WERI-Rb-1 (cell line): ENCODE data around the gene TTI1.

Source experiments
- DNase-seq: peaks from one replicate; pipeline ENCODE4 v3.0.0-alpha.2; 2020
- H3K27ac ChIP-seq: fragments of 250-450 bp; sonication (Bioruptor Pico); 2 replicates; pipeline ENCODE4 v1.5.1; 2020; ENCODE audit warnings: mild to moderate bottlenecking, moderate library complexity
- H3K27me3 ChIP-seq: fragments of 250-450 bp; sonication (Bioruptor Pico); 2 replicates; pipeline ENCODE4 v1.5.1; 2021; ENCODE audit warnings: mild to moderate bottlenecking, low read depth, moderate library complexity; ENCODE audit not compliant: insufficient read depth, severe bottlenecking
- H3K36me3 ChIP-seq: fragments of 250-450 bp; sonication (Bioruptor Pico); 2 replicates; pipeline ENCODE4 v1.5.1; 2020; ENCODE audit warnings: mild to moderate bottlenecking, moderate library complexity
- H3K4me3 ChIP-seq: 2 replicates; pipeline ENCODE4 v1.5.1; 2011; ENCODE audit warnings: low read depth, mild to moderate bottlenecking, control low read depth, low read length
- H3K9me3 ChIP-seq: fragments of 250-450 bp; sonication (Bioruptor Pico); 2 replicates; pipeline ENCODE4 v1.5.1; 2021; ENCODE audit warnings: mild to moderate bottlenecking, moderate library complexity; ENCODE audit not compliant: severe bottlenecking
- TF ChIP-seq, protein P1 (sequence below): IDR thresholded peaks from 2 replicates; pipeline ENCODE4 v1.5.1; 2011; ENCODE audit warnings: low read depth, mild to moderate bottlenecking, control low read depth, inconsistent platforms, low read length

Gene TTI1

DNA sequence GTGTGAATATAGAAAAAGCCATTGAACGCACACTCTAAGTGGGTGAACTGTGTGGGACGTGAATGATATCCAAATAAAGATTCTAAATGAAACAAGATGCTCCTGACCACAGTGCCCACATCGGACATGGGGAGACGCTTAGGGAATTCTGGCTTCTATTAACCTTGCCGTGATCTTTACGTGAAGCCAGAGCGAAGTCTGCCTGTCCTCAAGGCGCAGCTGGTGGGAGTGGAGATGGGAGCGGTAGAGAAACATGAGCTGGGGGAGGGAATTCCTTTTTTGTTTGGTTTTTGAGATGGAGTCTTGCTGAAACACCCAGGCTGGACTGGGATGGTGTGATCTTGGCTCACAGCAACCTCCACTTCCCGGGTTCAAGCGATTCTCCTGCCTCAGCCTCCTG, 84.3 kb downstream of the TTI1 start:
- no peaks in the 10 kb centered on the region for H3K27me3 ChIP-seq
- H3K36me3 ChIP-seq: no peaks in the 10 kb centered on the region
- no peak overlapping the region for H3K27ac ChIP-seq
- H3K9me3 ChIP-seq: peaks cover 6% of the 10 kb centered on the region
- DNase-seq: no peak
- H3K4me3 ChIP-seq: no peak overlapping the region
- TF ChIP-seq, protein P1, sequence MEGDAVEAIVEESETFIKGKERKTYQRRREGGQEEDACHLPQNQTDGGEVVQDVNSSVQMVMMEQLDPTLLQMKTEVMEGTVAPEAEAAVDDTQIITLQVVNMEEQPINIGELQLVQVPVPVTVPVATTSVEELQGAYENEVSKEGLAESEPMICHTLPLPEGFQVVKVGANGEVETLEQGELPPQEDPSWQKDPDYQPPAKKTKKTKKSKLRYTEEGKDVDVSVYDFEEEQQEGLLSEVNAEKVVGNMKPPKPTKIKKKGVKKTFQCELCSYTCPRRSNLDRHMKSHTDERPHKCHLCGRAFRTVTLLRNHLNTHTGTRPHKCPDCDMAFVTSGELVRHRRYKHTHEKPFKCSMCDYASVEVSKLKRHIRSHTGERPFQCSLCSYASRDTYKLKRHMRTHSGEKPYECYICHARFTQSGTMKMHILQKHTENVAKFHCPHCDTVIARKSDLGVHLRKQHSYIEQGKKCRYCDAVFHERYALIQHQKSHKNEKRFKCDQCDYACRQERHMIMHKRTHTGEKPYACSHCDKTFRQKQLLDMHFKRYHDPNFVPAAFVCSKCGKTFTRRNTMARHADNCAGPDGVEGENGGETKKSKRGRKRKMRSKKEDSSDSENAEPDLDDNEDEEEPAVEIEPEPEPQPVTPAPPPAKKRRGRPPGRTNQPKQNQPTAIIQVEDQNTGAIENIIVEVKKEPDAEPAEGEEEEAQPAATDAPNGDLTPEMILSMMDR: no peak

DNA sequence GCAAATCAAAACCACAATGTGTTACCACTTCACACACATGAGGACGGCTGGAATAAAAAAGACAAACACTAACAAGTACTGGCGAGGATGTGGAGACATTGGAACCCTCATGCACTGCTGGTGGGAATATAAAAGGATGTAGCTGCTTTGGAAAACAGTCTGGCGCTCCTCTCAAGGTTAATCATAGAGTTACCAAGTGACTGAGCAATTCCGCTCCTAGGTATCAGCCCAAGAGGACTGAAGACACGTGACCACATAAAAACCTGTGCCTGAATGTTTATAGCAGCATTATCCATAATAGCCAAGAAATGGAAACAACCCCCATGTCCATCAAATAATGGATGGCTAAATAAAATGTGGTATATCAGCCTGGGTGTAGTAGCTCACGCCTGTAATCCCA, 85.3 kb downstream of the TTI1 start:
- H3K27me3 ChIP-seq: no peaks in the 10 kb centered on the region
- DNase-seq: no peak
- TF ChIP-seq, protein P1: no peak
- no peaks in the 10 kb centered on the region for H3K36me3 ChIP-seq
- H3K4me3 ChIP-seq: no peak overlapping the region
- H3K27ac ChIP-seq: no peak overlapping the region
- H3K9me3 ChIP-seq: peaks cover 6% of the 10 kb centered on the region

DNA sequence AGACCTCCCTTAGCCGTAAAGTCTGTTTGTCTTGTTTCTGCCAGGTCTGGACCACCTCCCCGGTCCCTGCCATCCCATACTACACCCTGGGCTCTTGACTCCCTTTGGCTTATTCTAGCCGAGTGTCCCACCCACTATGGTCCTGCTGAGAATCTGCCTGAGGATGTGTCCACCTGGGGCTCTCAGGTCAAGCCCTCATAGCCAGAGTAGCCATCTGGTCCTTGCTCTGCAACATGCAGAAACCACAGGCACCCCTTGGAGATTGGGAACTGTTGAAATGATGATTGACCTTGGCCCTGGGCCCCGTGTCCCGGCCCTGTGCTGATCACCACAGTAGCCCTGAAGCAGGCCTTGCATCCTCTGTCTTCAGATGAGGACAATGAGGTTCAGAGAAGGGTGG, 86.3 kb downstream of the TTI1 start:
- no peak for DNase-seq

DNA sequence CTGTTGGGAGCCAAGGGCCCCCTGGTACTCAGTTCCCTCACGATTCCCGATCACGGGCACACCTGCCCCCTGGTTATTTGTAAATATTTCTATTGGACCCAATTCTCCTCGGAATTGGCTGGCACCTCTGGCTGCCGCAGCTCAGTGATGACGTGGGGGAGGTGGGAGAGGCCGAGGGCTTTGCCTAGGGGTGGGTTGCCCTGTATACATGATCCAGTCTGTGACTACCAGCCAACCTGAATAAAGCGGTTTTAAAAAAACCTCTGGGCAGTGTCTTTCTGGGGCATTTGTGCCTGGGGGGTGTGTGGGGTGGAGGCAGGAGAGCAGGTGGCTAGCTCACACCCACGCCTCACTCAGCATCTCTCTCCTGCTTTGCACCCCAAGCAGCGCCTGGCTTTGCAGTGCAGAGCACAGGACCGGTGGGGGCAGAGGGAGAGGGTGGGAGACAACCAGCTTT, 88.1 kb downstream of the TTI1 start:
- no peak overlapping the region for H3K27ac ChIP-seq
- no peak for DNase-seq
- H3K9me3 ChIP-seq: peaks cover 6% of the 10 kb centered on the region
- no peaks in the 10 kb centered on the region for H3K27me3 ChIP-seq
- H3K36me3 ChIP-seq: no peaks in the 10 kb centered on the region
- no peak overlapping the region for H3K4me3 ChIP-seq
- TF ChIP-seq, protein P1: no peak

More for the DNA sequence above, 86.3 kb downstream of the TTI1 start:
- H3K27me3 ChIP-seq: no peaks in the 10 kb centered on the region
- TF ChIP-seq, protein P1: no peak
- no peak overlapping the region for H3K27ac ChIP-seq
- no peaks in the 10 kb centered on the region for H3K36me3 ChIP-seq
- H3K9me3 ChIP-seq: peaks cover 6% of the 10 kb centered on the region
- no peak overlapping the region for H3K4me3 ChIP-seq

DNA sequence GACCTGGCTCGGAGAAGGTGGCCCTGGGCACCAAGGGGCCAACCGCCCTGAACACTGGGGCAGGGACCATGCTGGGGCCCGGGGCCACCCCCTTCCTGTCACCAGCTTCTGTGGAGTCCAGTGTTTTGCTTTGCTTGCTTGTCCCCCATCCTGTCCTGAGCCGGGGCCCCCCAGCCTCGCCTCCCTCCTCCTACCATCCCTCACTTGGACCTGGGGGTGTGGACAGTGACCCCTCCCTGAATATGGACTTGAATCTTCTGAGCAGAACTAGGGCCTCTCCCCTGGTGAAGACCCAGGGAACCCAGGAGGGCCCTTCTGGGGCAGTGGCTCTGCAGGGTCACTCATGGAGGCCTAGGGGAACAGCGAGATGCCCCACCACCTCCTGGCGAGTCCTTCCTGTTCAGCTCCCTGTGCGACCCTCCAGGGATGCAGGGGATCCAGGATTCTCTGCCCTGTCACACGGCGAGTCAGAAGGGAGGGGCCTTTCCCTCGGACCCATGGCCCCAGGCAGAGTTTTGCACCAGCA, 88.7 kb downstream of the TTI1 start:
- TF ChIP-seq, protein P1: no peak

More for the DNA sequence above, 88.7 kb downstream of the TTI1 start:
- no peak for DNase-seq
- Histone ChIP-seq H3K36me3 (no peaks in the 10 kb centered on the region), H3K27me3 (no peaks in the 10 kb centered on the region), H3K4me3 (no peak overlapping the region), H3K27ac (no peak overlapping the region), H3K9me3 (peaks cover 6% of the 10 kb centered on the region)
